HepG2 (cell line): Measurements from ENCODE around the gene TACC2. TPM values are rescaled to one million over a fixed set of nuclear protein-coding genes. Genes with fewer than 3 reads are reported as not detected.

ENCODE experiments used
- ATAC-seq: fragments of 200-7000 bp; cut with Tn5 transposase; 3 replicates; pipeline ENCODE4 v1.9.1; 2020; ENCODE audit warnings: mild to moderate bottlenecking, moderate library complexity
- BruUV-seq: library from RNA; stranded (reverse); fragments of 400-500 nt; replicated peaks from 2 replicates; lab custom pipeline; 2021; lab: Mats Ljungman, UMichigan
- CTCF ChIA-PET: fragments of 300-600 bp; formaldehyde crosslinking; extraction: SDS; loops from one replicate; lab custom pipeline; 2021; ENCODE audit warnings: low total read pairs, inconsistent platforms, low intra/inter-chr PET ratio; lab: Yijun Ruan, JAX
- POLR2A ChIA-PET: fragments of 350-600 bp; sonication (Branson Sonifier 250); formaldehyde crosslinking; loops from one replicate; lab custom pipeline; 2020; ENCODE audit warnings: antibody characterized with exemption, inconsistent platforms; lab: Yijun Ruan, JAX
- DNase-seq: peaks from one replicate; pipeline ENCODE4 v3.0.0-alpha.2; 2015; ENCODE audit warnings: low spot score
- FAIRE-seq: peaks from 3 replicates; lab custom pipeline; 2011; peaks lifted over from hg19 to GRCh38; lab: Jason Lieb, UNC
- H2AFZ ChIP-seq: one replicate; pipeline ENCODE4 v1.6.1; 2011; ENCODE audit warnings: low read length, inconsistent platforms
- H3K27ac ChIP-seq: fragments of 300-600 bp; 3 replicates; pipeline ENCODE4 v1.8.0; 2011; ENCODE audit warnings: mixed run types, mild to moderate bottlenecking, mixed read lengths, low read length, inconsistent platforms; ENCODE audit not compliant: insufficient read depth; ENCODE audit errors: extremely low read length
- H3K27me3 ChIP-seq, 2 experiments: fragments of 200-600 bp in 1 of 2; 2 replicates in 1 of 2; 3 replicates in 1 of 2; pipeline versions ENCODE4 v1.6.0 to v1.8.0; 2011; ENCODE audit warnings: low read length in 2 of 2, mild to moderate bottlenecking in 2 of 2, moderate library complexity in 2 of 2, inconsistent platforms in 1 of 2; ENCODE audit not compliant: insufficient read depth in 2 of 2, control insufficient read depth in 1 of 2
- H3K36me3 ChIP-seq, 2 experiments: fragments of 200-600 bp in 1 of 2; replicated peaks in 1 of 2; 2 replicates in 1 of 2; 3 replicates in 1 of 2; pipeline versions ENCODE4 v1.5.1 to v1.8.0; 2011; ENCODE audit warnings: low read length in 2 of 2, inconsistent platforms in 1 of 2; ENCODE audit not compliant: insufficient read depth in 2 of 2, control insufficient read depth in 1 of 2
- H3K4me1 ChIP-seq: 2 replicates; pipeline ENCODE4 v1.5.1; 2012; ENCODE audit warnings: low read length, inconsistent platforms; ENCODE audit not compliant: insufficient read depth
- H3K4me2 ChIP-seq: 2 replicates; pipeline ENCODE4 v1.6.0; 2011; ENCODE audit warnings: low read depth, low read length, inconsistent platforms
- H3K4me3 ChIP-seq, 3 experiments: fragments of 200-600 bp in 1 of 3; sonication (generic), shearing (Covaris generic) in 1 of 3; replicated peaks in 1 of 3; 2 replicates each; pipeline ENCODE4 v1.5.1; 2011 to 2016; ENCODE audit warnings: low read length in 3 of 3, inconsistent platforms in 2 of 3, low read depth in 2 of 3, mild to moderate bottlenecking in 2 of 3, control low read depth in 1 of 3, mixed read lengths in 1 of 3; ENCODE audit not compliant: insufficient read depth in 1 of 3
- H3K79me2 ChIP-seq: one replicate; pipeline ENCODE4 v1.6.1; 2011; ENCODE audit warnings: low read length, inconsistent platforms; ENCODE audit not compliant: insufficient read depth
- H3K9ac ChIP-seq: 2 replicates; pipeline ENCODE4 v1.6.0; 2011; ENCODE audit warnings: mild to moderate bottlenecking, low read depth, low read length, inconsistent platforms; ENCODE audit not compliant: insufficient read depth
- H3K9me3 ChIP-seq: 2 replicates; pipeline ENCODE4 v1.5.1; 2012; ENCODE audit warnings: mild to moderate bottlenecking, low read length
- H4K20me1 ChIP-seq: 2 replicates; pipeline ENCODE4 v1.6.0; 2011; ENCODE audit warnings: inconsistent platforms, mild to moderate bottlenecking, low read length, moderate library complexity; ENCODE audit not compliant: insufficient read depth
- HNRNPH1 ChIP-seq: fragments of 200-400 bp; formaldehyde crosslinking; optimal IDR thresholded peaks from 2 replicates; pipeline ENCODE3; 2017; ENCODE audit warnings: mild to moderate bottlenecking, low read depth, low read length
- KDM5A ChIP-seq: fragments of 200-600 bp; sonication (generic); IDR thresholded peaks from 2 replicates; pipeline ENCODE4 v1.7.0; 2018; ENCODE audit warnings: antibody characterized with exemption, mild to moderate bottlenecking, low read length, borderline replicate concordance
- POGZ ChIP-seq: sonication (generic); formaldehyde crosslinking; IDR thresholded peaks from 2 replicates; pipeline ENCODE4 v1.4.0; 2020; ENCODE audit warnings: mild to moderate bottlenecking, missing genetic modification reagents
- SMYD3 ChIP-seq: sonication (generic); formaldehyde crosslinking; IDR thresholded peaks from 2 replicates; pipeline ENCODE4 v1.8.1; 2023; ENCODE audit warnings: mild to moderate bottlenecking, missing genetic modification reagents
- STAG1 ChIP-seq: sonication (generic); formaldehyde crosslinking; IDR thresholded peaks from 2 replicates; pipeline ENCODE4 v1.4.0; 2020; ENCODE audit warnings: missing genetic modification reagents
- ZFAT ChIP-seq: sonication (generic); formaldehyde crosslinking; conservative IDR thresholded peaks from 2 replicates; pipeline ENCODE4 v1.8.1; 2023; ENCODE audit warnings: missing genetic modification reagents, inconsistent platforms
- ZFP1 ChIP-seq: IDR thresholded peaks from 2 replicates; pipeline ENCODE4 v1.6.1; 2016
- ZNF101 ChIP-seq: sonication (generic); formaldehyde crosslinking; IDR thresholded peaks from 2 replicates; pipeline ENCODE4 v1.4.0; 2020; ENCODE audit warnings: mild to moderate bottlenecking, low read depth, missing genetic modification reagents, borderline replicate concordance
- ZNF687 ChIP-seq: sonication (generic); formaldehyde crosslinking; IDR thresholded peaks from 2 replicates; pipeline ENCODE4 v1.5.1; 2020; ENCODE audit warnings: mild to moderate bottlenecking, missing genetic modification reagents, moderate library complexity
- ZSCAN21 ChIP-seq: sonication (generic); formaldehyde crosslinking; IDR thresholded peaks from 2 replicates; pipeline ENCODE4 v1.8.0; 2022; ENCODE audit warnings: mild to moderate bottlenecking, missing genetic modification reagents, moderate library complexity, borderline replicate concordance
- WGBS: methylation state at CpG from one replicate; pipeline ENCODE4 v1.1.6; 2017; ENCODE audit warnings: low lambda C conversion rate; 5-methylcytosine and 5-hydroxymethylcytosine counted together
- in situ Hi-C: cut with HindIII; loops from 2 replicates; pipeline ENCODE4 v1.10.0; 2017; ENCODE audit warnings: low pct_unique_long_range_greater_than_20kb; ENCODE audit not compliant: extremely low pct_ligation_motif_present
- intact Hi-C: fragments of 100-400 bp; cut with micrococcal nuclease; formaldehyde crosslinking; loops from one replicate; pipeline ENCODE4 v1.10.0; 2022; ENCODE audit not compliant: unreplicated experiment
- polyA plus RNA-seq, 8 experiments: library from polyadenylated mRNA; depleted of rRNA in 3 of 8; stranded (reverse) in 7 of 8; unstranded in 1 of 8; fragments of >200 nt; fragmentation: Illumina TruSeq in 4 of 8; extraction: Trizol in 4 of 8; gene quantifications; 2 replicates each; pipeline versions ENCODE4 v1.2.1 to v1.2.3, GENCODE V29; 2011 to 2016; ENCODE audit warnings: low read depth in 4 of 8, missing spikeins in 1 of 8, mixed read lengths in 1 of 8; ENCODE audit not compliant: insufficient read depth in 1 of 8
- total RNA-seq, 5 experiments: library from RNA; depleted of rRNA; stranded (reverse); fragments of >200 nt; fragmentation: Illumina TruSeq; extraction: Trizol; gene quantifications; 2 replicates each; pipeline ENCODE4 v1.2.3, GENCODE V29; 2016; ENCODE audit warnings: low read depth in 1 of 5

The TACC2 gene
- total and polyA plus RNA-seq, 2 of the 13 experiments (the other 11 are each of a cell fraction or from before 2014, with no cell fraction given) = 11.8 to 16.0 TPM

GRCh38 chr10:122213766-122214165 is 224.8 kb downstream of the TACC2 start:
- TF ChIP-seq ZSCAN21 (CRISPR knock-in tag) = no peak
- peak; percentile 23; the same call in 1 of the 2 replicates for TF ChIP-seq STAG1 (CRISPR knock-in tag)
- no peak for TF ChIP-seq POGZ (CRISPR knock-in tag)
- no peak for TF ChIP-seq ZFAT (CRISPR knock-in tag)
- no peaks in the 10 kb centered on the region for H3K27me3 ChIP-seq
- CTCF ChIA-PET = no interaction called here
- H3K9ac ChIP-seq = no peak overlapping the region
- no peak for DNase-seq
- POLR2A ChIA-PET = no interaction called here
- H4K20me1 ChIP-seq = no peaks in the 10 kb centered on the region
- intact Hi-C loops (no loop called here), in situ Hi-C loops (no loop called here)
- WGBS = 97% methylated on average over 7 of the region's 7 CpGs
- H3K4me1 ChIP-seq = peaks cover 11% of the 10 kb centered on the region
- no peaks in the 10 kb centered on the region for H3K79me2 ChIP-seq
- no peaks in the 10 kb centered on the region for H3K9me3 ChIP-seq
- H3K4me2 ChIP-seq = no peak overlapping the region
- no peak for FAIRE-seq
- no peak for ATAC-seq
- no peak overlapping the region for H2AFZ ChIP-seq
- H3K27ac ChIP-seq = no peak overlapping the region
- no TSS peak for BruUV-seq
- no peak overlapping the region for H3K4me3 ChIP-seq
- H3K36me3 ChIP-seq = peaks cover 23 to 59% of the 10 kb centered on the region in 2 experiments; a peak in 4 of 5 replicates

GRCh38 chr10:122216047-122216446 is 227.1 kb downstream of the TACC2 start:
- BruUV-seq = no TSS peak
- no peak overlapping the region for H3K9ac ChIP-seq
- no peak for ATAC-seq
- DNase-seq = no peak
- H3K4me2 ChIP-seq = no peak overlapping the region
- no peaks in the 10 kb centered on the region for H3K27me3 ChIP-seq
- H3K36me3 ChIP-seq = peaks cover 24 to 56% of the 10 kb centered on the region in 2 experiments
- no peak overlapping the region for H2AFZ ChIP-seq
- no peak for TF ChIP-seq ZFP1
- TF ChIP-seq HNRNPH1 = no peak
- TF ChIP-seq SMYD3 (CRISPR knock-in tag) = no peak
- TF ChIP-seq KDM5A = no peak
- no peak for TF ChIP-seq ZNF101 (CRISPR knock-in tag)
- no peak for TF ChIP-seq ZNF687 (CRISPR knock-in tag)
- TF ChIP-seq, all 625 proteins: peak for 0
- ChIA-PET POLR2A (no interaction called here), CTCF (no interaction called here)
- Histone ChIP-seq H3K79me2 (no peaks in the 10 kb centered on the region), H3K9me3 (no peaks in the 10 kb centered on the region), H3K4me1 (no peaks in the 10 kb centered on the region), H3K27ac (no peak overlapping the region), H4K20me1 (no peaks in the 10 kb centered on the region), H3K4me3 (no peak overlapping the region)
- 98% methylated on average over 2 of the region's 2 CpGs for WGBS
- FAIRE-seq = no peak
- in situ Hi-C loops (no loop called here), intact Hi-C loops (no loop called here)
